GM19025 (cell line): ENCODE measurements around the gene GM2A.

Experiments
- ATAC-seq: cut with Tn5 transposase; IDR thresholded peaks from one replicate; pipeline ENCODE4 v1.9.1; 2021; ENCODE audit warnings: mild to moderate bottlenecking, low read depth, moderate library complexity; ENCODE audit not compliant: unreplicated experiment

GM2A gene

DNA sequence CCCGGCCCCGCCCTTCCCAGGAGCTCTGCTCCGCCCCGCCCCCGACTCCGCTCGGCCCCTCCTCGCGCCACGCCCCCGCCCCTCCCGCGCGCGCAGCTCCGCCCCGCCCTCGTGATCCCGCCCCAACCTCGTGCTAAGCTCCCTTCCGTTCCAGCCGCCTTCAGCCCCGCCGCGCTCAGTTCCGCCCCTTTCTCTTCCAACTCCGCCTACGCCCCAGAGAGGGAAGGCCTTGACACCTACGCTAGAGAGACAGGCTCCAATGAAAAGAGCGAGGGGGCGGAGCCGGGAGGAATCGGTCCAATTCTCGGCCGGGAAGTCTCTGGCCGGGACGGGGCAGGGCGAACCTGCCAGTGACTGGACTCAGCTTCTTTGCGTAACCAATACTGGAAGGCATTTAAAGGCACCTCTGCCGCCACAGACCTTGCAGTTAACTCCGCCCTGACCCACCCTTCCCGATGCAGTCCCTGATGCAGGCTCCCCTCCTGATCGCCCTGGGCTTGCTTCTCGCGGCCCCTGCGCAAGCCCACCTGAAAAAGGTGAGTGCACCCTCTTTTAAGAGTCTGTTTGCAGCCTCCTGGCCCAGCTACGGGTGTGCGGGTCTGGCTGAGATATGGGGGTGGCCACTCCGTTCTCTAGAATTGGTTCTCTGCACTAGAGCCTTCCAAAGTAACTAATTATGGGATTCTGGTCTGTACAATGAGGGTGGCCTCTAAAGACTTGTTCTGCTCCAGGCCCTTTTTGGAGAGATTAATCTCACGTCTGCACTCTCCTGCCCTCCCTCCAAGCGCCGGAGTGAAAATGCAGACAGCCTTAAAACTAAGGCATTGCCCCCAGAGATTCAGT is at the start of gene GM2A:
Gene GM2A, plus strand, starts transcription at position 424 of the 843 bp plus-strand sequence. Its CDS starts 32 bp downstream, at position 456.
- peak; percentile 82 for ATAC-seq

DNA sequence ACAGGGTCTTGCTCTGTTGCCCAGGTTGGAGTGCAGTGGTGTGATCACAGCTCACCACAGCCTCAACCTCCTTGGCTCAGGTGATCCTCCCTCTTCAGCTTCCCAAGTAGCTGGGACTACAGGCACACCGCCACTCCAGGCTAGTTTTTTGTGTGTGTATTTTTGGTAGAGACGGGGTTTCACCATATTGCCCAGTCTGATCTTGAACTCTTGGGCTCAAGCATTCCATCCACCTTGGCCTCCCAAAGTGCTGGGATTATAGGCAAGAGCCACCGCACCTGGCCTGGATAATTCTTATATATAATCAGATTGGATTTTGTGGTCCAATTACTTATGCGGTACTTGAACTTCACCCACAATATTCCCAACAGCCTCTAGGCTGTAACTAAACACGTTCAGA is 48.9 kb upstream of the GM2A start:
- ATAC-seq: no peak

DNA sequence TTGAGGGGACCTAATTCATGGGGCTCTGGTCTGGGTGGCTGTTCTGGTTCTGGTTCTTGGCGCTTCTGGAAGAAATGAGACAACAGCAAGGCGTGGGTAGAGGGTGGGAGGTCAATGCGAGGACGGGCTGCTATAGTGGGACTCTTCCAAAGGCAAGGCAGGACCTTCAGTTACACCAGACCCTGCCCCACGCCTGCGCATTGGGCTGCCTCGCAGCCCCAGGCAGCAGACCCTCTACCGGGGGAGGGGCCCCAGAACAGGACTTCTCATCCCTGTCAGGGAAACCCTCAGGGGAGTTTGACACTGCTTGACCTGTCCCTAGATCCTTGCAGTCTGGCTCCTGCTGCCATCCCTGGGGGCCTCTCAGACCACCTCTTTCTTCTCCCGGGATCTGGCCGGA is 47.6 kb upstream of the GM2A start:
- ATAC-seq: no peak

DNA sequence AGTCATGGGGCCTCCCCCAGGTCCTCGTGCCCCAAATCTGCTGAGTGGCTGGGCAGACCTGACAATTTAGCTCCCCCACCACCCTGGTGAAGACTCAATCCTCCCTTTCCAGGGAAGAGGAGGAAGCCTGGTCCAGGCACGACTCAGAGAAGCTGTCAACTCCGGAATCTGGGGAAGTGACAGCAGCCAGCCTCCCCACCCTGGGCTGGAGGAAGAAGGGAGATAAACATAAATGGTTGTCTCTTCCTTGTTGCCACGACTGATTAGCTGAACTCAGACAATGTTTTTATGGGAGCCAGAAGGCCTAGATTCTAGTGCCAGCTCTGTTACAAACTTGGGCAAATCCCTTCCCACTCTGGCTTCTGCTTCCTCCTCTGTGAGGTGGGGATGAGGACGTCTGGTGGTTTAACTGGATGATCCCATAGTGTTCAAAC is 44.5 kb upstream of the GM2A start:
- no peak for ATAC-seq

DNA sequence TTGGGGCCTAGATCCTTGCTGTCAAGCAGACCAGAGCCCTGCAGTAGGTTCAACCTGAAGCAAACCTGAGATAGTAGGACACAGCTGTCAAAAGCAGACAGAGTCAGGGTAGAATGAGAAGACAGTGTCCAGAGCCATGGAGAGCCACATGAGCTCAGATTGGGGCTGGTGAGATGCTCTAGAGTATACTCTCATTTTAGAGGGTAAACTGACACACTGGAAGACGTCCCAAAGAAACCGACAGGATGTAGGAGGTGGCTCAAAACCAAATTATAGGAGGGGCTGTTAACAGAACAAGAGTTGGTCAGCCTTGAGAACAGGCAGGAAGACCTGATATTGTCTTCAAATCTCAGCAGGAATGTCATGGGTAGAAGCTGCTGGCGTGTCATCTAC is 40.6 kb upstream of the GM2A start:
- ATAC-seq: no peak

DNA sequence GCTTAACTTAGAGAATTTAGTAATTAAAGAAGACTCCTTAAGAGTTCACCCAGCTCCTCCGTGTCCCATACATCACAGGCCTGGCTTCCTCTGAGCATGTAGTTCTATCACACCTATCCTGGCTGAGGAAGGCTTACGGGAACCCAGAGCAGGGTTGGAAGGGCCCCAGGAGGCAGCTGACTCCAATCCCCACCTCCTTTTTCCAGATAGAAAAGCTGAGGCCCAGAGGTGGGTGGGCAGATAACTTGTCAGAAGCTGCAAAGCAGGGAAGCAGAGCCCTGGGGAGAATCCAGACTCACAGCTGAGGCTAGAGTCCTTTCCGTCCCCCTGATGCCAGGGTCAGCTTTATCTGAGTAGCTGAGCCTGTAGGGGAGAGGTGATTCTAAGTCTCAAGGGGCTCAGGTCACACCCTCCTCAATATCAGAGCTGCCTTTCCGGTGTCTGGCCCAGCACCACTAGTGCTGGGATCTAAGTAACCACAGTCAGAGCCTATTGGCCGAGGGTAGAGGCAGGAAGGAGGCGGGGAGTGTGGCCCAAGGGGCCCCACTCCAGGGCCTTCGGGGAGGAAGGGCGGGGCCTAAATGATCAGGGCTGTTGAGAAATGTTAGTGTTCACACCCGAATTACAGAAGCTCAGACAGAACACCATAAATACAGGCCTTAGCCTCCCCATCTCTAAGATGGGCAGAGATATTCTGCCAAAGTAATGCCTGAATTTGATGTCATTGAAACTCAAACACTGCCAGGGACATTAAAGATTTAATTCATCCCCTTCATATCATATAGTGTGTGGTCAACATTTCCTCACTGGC is 39.0 kb upstream of the GM2A start:
- peak; percentile 79 for ATAC-seq

DNA sequence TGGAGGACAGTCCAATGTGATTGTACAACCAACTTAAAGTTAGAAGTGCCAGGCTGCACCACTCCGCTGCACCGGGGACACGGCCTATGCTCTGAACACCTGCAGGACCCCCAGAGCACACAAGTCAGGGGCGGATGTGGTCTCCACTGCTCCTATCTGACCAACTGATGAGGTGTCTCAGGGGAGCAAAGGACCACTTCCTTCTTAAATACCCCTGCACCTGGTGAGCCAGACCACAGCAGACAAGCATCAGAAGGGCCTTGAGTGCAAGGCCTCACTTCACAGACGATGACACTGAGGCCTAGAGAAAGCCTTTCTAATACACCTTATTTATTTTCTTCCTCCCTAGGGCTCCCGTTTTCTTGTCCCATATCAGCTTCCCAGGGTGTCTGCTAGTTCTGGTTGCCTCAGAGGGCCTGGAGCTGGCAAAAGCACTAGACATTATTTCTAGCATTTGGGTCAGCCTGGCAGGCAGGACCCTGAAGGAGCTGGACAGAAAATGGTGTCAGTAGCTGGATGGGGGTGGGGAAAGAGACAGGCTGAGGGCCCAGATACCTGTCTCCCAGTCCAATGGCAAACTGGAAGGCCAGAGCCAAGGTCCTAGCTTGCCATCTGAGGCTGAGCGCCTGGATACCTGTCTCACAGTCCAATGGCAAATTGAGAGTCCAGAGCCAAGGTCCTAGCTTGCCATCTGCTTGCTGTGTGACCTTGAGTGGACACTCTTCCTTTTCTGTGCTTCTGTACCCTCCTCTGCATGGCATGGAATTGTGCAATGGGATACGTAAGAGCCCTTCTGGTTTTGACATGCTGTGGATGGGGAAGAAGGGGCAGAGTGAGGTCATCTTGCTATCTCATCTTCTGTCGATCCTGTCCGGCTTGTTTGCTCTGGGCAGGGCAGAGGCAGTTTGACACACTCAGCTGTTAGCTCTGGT is 38.1 kb upstream of the GM2A start:
- peak; percentile 46 for ATAC-seq

DNA sequence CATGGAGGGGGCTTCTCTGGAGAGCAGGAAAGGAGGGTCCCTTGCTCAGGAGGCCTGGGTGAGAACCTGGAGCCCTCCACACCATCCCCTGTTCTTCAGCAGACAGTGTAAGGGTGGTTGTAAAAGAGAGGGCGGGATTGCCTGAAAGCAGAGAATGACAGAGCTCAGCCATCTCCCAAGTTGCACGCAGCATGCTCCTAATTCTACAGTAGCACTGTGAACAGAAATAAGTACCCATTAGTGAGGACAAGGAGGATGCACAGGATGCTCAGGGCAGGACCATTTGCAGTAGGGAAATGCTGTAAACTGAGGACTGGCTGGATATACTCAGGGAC is 37.5 kb upstream of the GM2A start:
- ATAC-seq: no peak

DNA sequence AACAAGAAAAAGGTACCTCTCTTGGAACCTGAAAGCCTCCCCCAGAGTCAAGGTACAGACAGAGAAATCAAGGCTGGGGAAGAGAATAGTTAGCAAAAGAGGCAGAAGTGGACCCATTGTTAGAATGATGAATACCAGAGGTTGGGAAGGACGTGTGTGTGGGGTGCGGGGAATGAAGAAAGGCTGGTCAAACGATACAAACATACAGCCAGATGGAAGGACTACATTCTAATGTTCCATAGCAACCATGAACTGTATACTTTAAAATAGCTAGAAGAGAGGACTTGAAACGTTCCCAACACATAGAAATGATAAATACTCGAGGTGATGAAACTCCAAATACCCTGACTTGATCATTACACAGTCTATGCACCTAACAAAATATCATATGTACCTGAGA is 36.2 kb upstream of the GM2A start:
- no peak for ATAC-seq

DNA sequence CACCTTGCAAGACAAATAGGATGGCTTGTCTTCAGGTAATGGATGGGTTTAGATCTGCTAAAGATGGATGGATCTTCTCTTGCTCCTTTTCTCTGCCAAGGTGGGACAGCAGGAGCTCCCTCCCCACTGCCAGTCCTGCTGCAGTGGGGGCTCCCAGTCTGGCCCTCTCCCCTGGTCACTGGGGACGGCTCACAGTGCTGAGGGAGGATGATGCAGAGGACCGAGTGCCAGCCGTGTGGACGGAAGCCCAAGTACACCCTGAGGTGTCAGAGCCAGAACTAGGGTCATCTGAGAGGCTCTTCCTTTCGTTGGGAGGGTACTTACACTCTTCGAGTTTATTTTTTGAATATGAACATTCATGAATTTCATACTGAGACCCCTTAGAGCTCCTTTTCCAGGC is 34.8 kb upstream of the GM2A start:
- no peak for ATAC-seq

DNA sequence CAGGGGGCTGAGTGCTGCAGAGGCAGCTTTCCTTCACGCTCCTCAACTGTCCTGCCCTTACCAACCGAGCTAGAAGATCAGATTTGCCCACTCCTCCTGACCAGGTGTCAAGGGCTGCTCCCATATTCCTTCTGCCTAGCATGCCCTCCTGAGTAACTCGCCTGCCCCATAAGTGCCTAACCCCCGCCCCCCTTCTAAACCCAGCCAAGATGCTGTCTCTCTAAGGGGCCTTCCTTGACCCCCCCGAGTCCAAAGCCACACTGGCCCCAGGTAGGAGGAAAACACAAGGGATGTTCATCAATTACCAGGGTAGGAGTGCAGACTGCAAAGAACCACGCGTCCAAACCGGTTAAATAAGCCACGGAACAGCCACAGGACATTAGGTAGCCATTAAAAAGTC is 33.8 kb upstream of the GM2A start:
- no peak for ATAC-seq

DNA sequence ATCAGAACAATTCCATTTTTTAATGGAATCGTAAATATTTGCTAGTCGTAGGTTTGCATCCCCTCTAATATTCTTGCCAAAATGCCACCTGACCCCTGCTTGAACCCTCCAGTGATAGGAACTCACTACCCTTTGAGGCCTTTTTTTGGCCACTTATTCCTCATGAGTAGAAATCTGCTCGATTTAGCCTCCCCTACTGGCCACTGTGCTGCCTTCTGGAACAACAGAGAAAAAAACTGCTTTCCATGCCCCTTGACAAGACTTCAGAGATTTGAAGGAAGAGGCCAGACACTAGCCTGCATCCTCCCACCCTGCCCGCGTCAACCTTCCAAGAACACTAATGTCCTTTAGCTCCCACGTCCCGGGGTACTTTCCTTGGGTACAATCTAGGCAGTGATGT is 33.2 kb upstream of the GM2A start:
- ATAC-seq: no peak

DNA sequence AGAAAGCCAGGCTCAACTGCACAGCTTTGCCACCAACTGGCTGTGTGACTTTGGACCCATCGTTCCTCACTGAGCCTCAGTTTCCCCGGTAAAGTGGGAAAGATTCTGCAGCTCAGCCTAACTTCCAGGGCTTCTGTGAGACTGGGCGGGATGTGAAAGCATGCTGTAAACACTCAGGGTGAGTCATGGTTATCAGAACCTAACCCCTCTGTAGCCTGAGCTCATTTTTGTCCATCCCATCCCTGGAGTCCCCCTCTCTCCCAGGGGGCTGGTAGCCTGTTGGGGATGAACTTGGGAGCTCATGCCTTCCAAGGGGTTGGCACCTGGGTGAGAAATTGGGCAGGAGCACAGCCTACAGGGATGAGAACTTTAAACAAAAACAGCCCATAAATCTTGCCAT is 31.4 kb upstream of the GM2A start:
- no peak for ATAC-seq

DNA sequence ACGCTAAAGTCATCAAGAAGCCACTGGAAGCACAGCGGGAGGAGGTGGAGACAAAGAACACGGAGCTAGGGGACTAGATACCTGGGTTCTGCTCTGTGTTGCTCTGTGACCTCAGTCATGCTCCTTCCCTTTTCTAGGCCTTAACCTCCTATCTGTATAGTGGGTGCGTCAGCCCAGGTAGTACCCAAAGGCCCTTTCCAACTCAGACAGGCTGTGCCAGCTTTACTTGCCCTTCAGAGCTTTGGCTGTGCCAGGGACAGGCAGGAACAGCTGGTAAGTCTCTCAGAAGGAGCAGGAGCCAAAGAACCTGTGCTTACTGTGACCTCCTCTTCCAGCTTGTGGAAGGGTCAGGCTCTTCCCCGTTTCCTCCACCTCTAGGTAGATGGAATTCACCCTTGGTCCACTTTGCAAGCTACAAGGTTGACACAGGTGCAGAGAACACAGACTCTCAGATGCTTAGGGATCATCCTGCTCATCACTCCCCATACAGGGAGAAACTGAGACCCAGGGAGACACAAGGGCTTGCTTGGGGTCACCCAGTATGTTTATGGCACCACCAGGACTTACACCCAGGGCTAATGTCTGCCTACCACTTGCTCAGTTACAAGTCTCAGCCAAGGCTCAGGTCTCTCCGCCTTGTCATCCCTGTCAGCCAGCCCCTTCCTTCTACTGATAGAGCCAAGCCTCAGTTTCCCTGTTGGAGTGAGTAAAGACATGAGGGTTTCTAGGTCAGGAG is 30.8 kb upstream of the GM2A start:
- no peak for ATAC-seq

DNA sequence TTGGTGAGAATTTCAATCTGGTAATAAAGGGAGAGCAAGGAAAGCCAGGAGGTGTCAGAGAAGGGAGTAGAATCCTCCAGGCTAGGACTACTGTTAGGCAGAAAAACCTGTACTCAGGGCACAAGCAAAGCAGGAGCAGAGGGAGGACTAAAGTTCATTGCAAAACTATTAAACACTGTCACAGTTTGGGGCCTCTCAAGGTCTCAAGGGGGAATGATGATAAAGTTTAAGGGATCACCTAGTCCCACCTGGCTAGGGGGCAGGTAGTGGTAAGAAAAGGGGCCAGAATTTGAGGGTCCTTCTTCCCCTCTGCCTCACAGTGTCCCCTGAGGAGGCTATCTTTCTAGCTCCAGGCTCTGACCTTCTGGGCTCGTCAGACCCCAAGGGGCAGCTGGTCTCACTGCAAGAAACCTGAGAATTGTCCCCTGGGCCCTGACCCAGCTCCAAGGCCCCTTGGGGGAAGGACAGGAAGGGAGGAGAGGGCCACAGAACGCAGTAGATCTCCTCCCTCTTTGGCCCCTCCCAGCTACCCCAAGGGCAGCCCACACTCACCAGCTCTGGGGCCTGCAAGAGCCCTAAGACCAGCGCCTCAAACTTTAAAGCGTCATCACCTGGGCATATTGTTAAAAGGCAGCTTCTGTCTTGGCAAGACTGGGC is 30.1 kb upstream of the GM2A start:
- ATAC-seq: peak; percentile 54

DNA sequence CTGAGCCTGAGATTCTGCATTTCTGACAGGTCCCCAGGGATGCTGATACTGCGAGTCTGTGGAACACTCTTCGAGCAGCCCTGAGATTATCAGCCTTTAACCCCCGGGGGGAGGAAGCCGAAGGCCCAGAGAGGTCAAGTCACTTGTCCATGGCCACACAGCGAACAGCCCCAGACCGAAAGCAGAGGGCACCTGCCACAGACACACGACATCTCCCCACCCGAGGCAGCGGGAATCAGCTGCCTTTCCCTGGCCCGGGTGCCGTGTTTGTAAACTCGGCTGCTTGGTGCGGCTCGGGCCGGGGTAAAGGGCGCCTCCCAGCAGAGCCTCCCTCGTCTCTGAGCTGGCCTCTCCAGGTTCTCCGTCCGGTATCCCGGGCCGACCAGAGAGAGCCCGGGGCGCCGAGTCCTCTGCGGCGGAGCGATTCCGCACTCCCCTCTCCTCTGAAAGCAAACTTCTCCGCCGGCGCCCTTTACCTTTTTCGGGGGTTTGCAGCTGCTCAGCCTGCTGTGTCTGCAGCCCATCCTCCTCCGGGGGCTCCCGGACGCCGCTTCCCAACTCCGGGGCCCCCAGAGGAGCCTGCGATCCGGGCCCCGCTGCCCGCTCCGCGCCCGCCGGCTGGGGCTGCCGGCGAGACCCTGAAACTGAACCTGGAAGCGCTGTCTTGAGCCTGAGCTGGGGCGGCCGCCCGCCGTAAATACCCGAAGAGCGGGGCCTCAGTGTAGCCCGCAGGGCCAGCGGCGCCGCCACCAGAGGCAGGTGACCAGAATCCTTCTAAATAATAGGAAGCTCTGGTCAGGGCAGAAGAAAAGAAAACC is 29.3 kb upstream of the GM2A start, which contains the start of gene CCDC69:
Gene CCDC69, minus strand, starts transcription at position 646 of the 818 bp plus-strand sequence. Its CDS starts 122 bp downstream, at position 524.
- peak; percentile 65 for ATAC-seq

DNA sequence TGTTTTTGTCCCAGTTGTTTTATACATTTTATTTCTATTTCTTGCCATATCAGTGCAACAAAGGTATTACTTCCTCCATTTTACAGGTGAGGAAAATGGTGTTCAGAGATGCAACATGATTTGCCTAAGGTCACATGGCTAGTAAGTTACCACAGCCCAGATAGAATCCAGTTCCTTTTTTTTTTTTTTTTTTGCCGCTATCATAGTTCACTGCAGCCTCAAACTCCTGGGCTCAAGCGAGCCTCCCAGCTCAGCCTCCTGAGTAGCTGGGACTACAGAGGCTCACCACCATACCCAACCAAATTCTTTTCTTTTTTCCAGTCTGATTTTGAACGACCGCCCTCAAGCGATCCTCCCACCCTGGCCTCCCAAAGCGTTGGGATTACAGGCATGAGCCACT is 28.6 kb upstream of the GM2A start:
- ATAC-seq: no peak

DNA sequence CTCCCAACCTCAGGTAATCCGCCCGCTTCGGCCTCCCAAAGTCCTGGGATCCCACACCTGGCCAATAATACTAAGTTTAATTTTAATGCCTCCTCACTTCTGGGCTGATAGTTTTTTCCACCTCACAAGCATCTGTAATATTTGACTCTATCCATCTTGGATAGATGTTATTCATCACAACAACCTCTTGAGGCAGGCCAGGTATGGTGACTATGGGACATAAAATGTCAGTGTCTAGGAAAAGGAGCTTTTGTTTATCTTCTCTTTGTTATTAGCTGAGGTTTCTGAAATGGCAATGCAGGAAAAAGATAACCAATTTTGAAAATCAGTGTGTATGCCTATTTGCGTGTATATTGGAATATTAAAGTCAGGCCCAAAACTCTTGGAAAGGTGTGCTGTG is 27.9 kb upstream of the GM2A start:
- no peak for ATAC-seq

DNA sequence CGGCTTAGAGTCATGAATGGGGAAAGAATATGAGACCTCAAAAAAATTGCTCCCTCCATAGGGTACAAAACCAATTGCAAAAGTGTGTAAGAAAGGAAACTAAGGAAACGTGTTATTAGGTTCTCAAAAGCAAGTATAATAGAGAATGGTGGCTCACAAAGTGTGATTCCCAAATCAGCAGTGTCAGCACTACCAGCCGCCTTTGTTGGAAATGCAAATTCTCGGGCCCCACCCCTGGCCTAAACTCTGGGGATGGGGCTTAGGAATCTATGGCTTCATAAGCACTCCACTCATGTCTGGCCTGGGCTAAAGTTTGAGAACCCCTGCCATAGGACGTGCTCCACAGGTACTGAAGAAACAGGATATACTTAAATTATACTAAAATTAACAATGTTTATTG is 27.5 kb upstream of the GM2A start:
- ATAC-seq: no peak
